ENCODE measurements around the gene FARSA.

FARSA gene

DNA sequence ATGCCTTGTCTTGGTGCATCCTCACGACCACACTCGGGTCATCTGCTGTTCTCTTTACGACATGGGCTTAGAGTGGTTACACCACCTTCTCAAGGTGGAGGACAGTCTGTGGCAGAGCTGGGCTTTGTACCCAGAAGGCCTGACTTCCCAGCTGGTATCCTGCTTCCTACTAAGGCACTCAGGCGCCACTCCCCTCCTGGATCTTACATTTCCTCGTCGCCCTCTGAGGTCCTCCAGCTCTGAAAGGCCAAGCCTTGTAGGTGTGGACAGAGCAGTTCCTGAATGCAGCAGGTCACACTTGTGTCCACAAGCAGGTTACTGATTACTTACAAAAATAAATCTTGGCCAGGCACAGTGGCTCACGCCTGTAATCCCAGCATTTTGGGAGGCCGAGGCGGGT lies 26.3 kb downstream of the FARSA start:
- no peak overlapping the region for H3K27ac ChIP-seq
- H3K4me3 ChIP-seq, result no peak overlapping the region

- no peak overlapping the region for H3K27ac ChIP-seq
- H3K4me3 ChIP-seq, result no peak overlapping the region
These were observed 33.5 kb downstream of the FARSA start for GRCh38 chr19:12899891-12900518.

DNA sequence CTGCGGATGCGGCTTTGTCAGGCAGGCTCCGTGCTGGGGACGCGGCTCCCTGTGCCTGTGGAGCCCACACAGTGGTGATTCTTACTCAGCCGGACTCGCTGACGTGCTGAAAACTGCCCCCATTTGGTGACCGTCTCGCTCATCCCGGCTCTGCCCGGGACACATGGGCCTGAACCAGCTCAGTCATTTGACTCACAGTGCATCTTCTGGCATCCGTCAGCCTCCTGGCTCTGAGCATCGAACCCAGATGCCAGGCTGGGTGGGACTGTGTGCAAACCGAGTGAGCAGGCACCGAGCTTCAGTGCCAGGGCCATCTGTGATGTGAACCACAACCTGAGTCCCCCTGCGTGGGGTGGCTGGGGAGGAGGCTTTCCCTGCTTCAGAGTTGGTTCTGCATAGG lies 37.1 kb downstream of the FARSA start:
- H3K27ac ChIP-seq, result no peak overlapping the region
- H3K4me3 ChIP-seq, result no peak overlapping the region

GRCh38 chr19:12893582-12893981 lies 39.9 kb downstream of the FARSA start:
- Histone ChIP-seq H3K4me3 (no peak overlapping the region), H3K27ac (no peak overlapping the region)

- H3K27ac ChIP-seq, result peak overlapping the region in 18 of 21 experiments; percentile 3 to 82 (median 67)
- H3K4me3 ChIP-seq, result peak overlapping the region; percentile 57 to 97 (median 80)
These were observed 41.9 kb downstream of the FARSA start for GRCh38 chr19:12891553-12892021.

DNA sequence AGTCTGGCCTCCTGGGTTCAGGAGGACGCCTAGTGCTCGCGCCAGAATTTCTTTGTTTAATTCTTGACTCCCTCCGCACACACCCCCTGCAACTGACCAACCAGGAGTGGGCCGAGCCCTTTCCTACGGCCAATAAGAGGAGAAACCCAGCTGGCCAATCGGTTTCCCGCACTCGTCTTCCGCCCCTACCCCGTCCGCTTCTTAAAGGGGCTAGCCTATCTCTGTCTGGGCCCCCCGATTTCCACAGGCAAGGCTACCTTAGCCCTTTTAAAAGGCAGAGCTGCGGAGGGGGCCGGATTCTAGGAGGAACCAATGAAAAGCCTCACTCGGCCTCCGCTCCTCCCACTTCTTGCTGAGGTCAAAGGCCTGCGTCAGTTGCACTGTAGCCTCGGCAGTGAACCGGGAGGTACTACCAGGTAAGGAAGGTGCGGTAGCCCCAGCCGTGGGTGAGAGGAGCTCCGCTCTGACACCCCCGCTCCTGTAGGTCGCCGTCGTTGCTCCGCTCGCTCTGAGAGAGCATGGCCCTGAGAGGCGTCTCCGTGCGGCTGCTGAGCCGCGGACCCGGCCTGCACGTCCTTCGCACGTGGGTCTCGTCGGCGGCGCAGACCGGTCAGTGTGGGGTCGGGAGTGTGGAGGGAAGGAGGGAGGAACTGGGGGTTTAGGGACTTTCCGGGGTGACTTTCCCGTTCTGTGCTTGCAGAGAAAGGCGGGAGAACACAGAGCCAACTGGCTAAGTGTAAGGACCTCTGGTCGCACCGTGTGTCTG lies 42.5 kb downstream of the FARSA start, which contains the start of gene GCDH:
GCDH (plus strand) TSS at position 374 of the 766 bp plus-strand sequence; CDS start at position 519, 145 bp downstream.
- Histone ChIP-seq H3K27ac (peak within 1 kb of the TSS in 18 of 21 experiments; percentile 3 to 82 (median 67)), H3K4me3 (peak within 1 kb of the TSS; percentile 57 to 97 (median 80))

GRCh38 chr19:12890299-12890786 lies 43.2 kb downstream of the FARSA start:
- H3K4me3 ChIP-seq, result peak overlapping the region in 4 of 7 experiments; percentile 80 to 97 (median 96)
- peak overlapping the region in 1 of 21 experiments; percentile 66 for H3K27ac ChIP-seq

DNA sequence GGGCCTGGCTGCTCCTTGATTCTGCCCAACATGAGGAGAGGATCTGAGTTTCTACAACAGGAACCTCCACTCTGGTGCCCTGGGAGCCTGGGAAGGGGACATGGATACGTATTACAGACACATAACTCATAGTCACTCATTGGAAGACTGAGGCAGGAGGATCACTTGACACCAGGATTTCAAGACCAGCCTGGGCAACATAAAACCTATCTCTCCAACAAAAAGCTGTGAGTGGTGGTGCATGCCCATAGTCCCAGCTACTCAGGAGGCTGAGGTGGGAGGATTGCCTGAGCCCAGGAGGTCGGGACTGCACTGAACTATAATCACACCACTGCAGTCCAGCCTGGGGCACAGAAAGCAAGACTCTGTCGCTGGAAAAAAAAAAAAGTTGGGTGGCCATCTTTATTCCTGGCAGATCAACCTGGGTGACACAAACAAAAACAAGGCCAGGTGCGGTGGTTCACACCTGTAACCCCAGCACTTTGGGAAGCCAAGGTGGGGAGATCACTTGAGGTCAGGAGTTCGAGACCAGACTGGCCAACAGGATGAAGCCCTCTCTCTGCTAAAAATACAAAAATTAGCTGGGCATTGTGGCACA lies 45.4 kb downstream of the FARSA start:
- H3K27ac ChIP-seq, result no peak overlapping the region
- H3K4me3 ChIP-seq, result no peak overlapping the region

- peak within 1 kb of the TSS in 3 of 21 experiments; percentile 46 to 47 (median 46) for H3K27ac ChIP-seq
- peak within 1 kb of the TSS in 5 of 7 experiments; percentile 13 to 47 (median 34) for H3K4me3 ChIP-seq
These were observed 46.4 kb downstream of the FARSA start, which contains the start of gene KLF1 for GRCh38 chr19:12886969-12887747. TSS of gene KLF1 (minus strand) at chr19:12887201. CDS start at chr19:12887140, 61 bp downstream.

DNA sequence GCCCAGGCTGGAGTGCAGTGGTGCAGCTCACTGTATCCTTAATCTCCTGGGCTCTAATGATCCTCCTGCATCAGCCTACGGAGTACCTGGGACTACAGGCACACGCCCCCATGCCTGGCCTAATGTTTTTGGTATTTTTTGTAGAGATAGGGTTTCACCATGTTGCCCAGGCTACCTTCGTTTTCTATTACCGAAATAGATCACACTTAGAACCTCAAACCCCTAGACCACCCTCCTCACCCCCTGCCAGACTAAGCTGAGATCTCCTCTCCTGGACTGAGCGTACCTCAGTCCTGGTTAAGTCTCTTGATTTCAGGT lies 46.9 kb downstream of the FARSA start:
- H3K4me3 ChIP-seq, result no peak overlapping the region
- no peak overlapping the region for H3K27ac ChIP-seq

GRCh38 chr19:12885749-12886650 lies 47.5 kb downstream of the FARSA start:
- peak overlapping the region in 9 of 21 experiments; percentile 7 to 52 (median 37) for H3K27ac ChIP-seq
- peak overlapping the region; percentile 13 to 47 (median 33) for H3K4me3 ChIP-seq

DNA sequence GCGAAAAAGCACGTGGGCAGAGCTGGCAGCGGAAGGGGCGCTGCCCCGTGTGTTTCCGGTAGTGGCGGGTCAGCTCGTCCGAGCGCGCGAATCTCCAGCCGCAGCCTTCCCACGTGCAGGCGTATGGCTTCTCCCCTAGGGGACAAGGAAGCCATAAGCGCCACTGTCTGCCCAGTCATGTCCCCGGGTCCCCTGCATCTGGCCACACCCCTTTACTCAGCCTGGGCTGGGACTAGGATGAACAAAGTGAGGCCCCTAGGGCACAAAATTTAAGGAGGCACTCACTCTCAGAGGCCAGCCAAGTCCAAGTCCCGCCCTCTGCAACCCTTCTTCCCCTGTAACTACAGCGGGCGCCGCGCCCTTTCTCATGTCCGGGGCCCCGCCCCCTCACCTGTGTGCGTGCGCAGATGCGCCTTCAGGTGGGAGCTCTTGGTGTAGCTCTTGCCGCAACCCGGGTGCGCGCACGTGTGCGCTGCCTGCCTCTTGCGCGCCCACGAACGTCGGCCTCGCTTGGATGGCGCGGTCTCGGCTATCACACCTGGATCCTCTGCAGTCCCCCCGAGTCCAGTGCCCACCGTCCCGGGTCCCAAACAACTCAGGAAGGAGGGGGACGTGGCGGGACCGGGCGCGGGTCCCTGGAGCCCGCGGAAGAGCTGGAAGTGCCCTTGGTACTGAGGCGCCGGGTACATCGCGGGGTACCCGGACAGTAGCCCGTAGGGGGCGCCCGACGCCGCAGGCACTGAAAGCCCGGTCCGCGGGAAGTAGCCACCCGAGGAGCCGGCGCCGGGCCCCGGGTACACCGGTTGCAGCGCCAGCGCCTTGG lies 48.4 kb downstream of the FARSA start:
- H3K4me3 ChIP-seq, result peak overlapping the region; percentile 13 to 47 (median 33)
- H3K27ac ChIP-seq, result peak overlapping the region in 9 of 21 experiments; percentile 7 to 52 (median 37)

- H3K4me3 ChIP-seq, result peak overlapping the region in 1 of 7 experiments; percentile 47
- peak overlapping the region in 1 of 21 experiments; percentile 46 for H3K27ac ChIP-seq
These were observed 48.9 kb downstream of the FARSA start for GRCh38 chr19:12884627-12884925.

- no peak overlapping the region for H3K4me3 ChIP-seq
- no peak overlapping the region for H3K27ac ChIP-seq
These were observed 49.3 kb downstream of the FARSA start for GRCh38 chr19:12884202-12884601.

- peak overlapping the region in 2 of 21 experiments; percentile 6 to 92 for H3K27ac ChIP-seq
- no peak overlapping the region for H3K4me3 ChIP-seq
These were observed 50.9 kb downstream of the FARSA start for GRCh38 chr19:12882589-12882988.

DNA sequence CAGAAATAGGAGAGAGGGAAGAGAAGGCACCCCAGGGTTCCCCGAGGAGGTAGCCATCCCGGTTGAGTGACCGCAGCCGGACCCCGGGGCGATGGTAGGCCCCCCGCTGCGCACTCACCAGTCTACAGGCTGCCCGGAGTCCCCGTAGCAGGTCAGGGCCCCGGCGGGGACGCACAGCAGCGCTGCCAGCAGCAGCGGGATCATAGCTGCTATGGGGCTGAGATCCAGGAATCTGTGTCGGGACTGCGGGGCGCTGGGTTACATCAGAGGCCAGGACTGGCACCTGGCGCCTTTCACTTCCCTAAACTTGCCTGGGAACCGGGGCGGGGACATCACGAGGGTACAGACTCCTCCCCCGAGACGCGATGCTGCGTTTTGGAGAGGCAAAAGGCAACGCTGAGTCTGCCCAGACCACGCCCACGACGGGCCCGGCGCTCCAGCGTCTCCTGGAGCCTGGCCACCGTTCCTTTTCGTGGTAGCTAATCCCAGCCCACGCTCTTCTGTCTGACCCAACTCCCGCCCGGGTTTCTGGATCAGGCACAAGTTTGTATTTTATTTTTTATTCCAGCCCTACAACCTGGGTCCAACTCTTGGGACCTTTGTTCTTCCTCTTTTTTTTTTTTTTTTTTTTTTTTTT lies 52.2 kb downstream of the FARSA start, which contains the start of gene DNASE2:
DNASE2 (minus strand) TSS at position 278 of the 637 bp plus-strand sequence; CDS start at position 204, 74 bp downstream.
- H3K27ac ChIP-seq, result peak within 1 kb of the TSS; percentile 14 to 92 (median 85)
- H3K4me3 ChIP-seq, result peak within 1 kb of the TSS; percentile 54 to 80 (median 64)

GRCh38 chr19:12880551-12881171 lies 52.9 kb downstream of the FARSA start:
- peak overlapping the region; percentile 14 to 92 (median 85) for H3K27ac ChIP-seq
- H3K4me3 ChIP-seq, result peak overlapping the region; percentile 54 to 80 (median 64)
